BE2C (cell line): Measurements from ENCODE around the gene TNFAIP2.

Experiments
- DNase-seq: peaks from one replicate; pipeline ENCODE4 v3.0.0-alpha.2; 2020
- H3K27me3 ChIP-seq: fragments of 250-450 bp; sonication (Bioruptor Pico); 2 replicates; pipeline ENCODE4 v1.5.1; 2020; ENCODE audit warnings: mild to moderate bottlenecking
- H3K36me3 ChIP-seq: fragments of 250-450 bp; sonication (Bioruptor Pico); 2 replicates; pipeline ENCODE4 v1.5.1; 2020; ENCODE audit warnings: mild to moderate bottlenecking
- H3K4me1 ChIP-seq: fragments of 250-450 bp; sonication (Bioruptor Pico); 2 replicates; pipeline ENCODE4 v1.5.1; 2020
- H3K4me3 ChIP-seq: 2 replicates; pipeline ENCODE4 v1.5.1; 2011; ENCODE audit warnings: low read depth, low read length
- H3K9me3 ChIP-seq: fragments of 250-450 bp; sonication (Bioruptor Pico); 2 replicates; pipeline ENCODE4 v1.5.1; 2020
- CTCF ChIP-seq: IDR thresholded peaks from 2 replicates; pipeline ENCODE4 v1.5.1; 2012; ENCODE audit warnings: mild to moderate bottlenecking, low read depth, low read length

The TNFAIP2 gene

GRCh38 chr14:103081951-103082350, 41.3 kb upstream of the TNFAIP2 start:
- no peak for DNase-seq
- peaks cover 29% of the 10 kb centered on the region for H3K27me3 ChIP-seq
- H3K9me3 ChIP-seq, result no peaks in the 10 kb centered on the region
- no peak for TF ChIP-seq CTCF
- H3K4me1 ChIP-seq, result no peaks in the 10 kb centered on the region
- H3K36me3 ChIP-seq, result no peaks in the 10 kb centered on the region
- H3K4me3 ChIP-seq, result no peak overlapping the region

GRCh38 chr14:103084021-103084919, 39.0 kb upstream of the TNFAIP2 start, which contains the start of gene LBHD2:
Gene LBHD2, plus strand, starts transcription at chr14:103084210. Its CDS starts 1,803 bp downstream, at chr14:103086013.
- Histone ChIP-seq H3K4me1 (no peaks in the 10 kb centered on the region), H3K27me3 (peaks cover 29% of the 10 kb centered on the region), H3K4me3 (no peak within 1 kb of the TSS), H3K36me3 (no peaks in the 10 kb centered on the region), H3K9me3 (no peaks in the 10 kb centered on the region)
- peak; percentile 21 for DNase-seq
- TF ChIP-seq CTCF, result no peak

DNA sequence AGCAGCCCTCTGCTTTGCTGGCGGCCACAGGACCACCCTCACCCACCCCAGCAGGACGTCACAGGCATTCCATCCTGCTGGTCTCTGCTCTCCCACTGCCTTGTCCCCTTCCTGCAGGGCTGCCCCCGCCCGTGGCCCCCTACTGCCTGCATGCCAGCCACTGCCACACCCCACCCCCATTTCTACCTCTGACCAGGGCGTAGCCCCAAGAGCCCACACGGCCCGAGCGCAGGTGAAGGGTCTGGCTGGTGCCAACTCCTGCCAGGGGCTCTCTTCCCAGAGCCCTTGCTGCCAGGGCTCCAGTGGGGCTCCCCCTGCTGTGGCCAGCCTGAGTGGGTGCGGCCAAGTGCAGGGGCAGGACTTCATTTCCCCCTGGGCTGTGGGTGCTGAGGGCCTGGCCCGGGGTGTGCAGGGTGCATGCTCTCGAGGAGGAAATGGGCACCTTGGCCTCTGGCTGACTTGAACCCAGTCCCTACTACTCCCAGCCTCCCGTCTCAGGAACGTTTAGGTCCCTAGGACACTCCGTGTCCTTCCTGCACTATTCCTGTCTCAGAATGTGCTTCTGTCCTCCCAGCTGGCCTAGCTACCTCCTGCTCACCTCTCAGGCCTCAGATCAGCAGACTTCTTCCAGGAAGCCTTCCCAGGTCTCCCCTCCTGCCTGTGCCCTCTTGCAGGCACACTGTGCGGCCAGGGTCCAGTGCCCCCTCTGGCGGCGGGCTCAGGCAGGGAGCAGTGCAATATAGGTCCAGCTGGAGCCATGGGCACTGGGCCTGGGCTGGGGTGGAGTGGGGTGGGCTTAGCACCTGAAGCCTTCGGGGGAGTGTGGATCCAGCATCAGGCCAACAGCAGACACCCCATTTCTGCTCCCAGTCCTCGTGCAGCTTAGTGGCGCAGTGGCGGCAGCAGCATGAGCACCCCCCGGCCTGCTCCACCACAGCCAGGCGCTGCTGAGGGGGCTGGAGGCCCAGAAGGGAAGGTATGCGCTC, 37.9 kb upstream of the TNFAIP2 start:
- no peak overlapping the region for H3K4me3 ChIP-seq
- peaks cover 29% of the 10 kb centered on the region for H3K27me3 ChIP-seq
- H3K9me3 ChIP-seq, result no peaks in the 10 kb centered on the region
- peak; percentile 7 for DNase-seq
- no peaks in the 10 kb centered on the region for H3K36me3 ChIP-seq
- no peaks in the 10 kb centered on the region for H3K4me1 ChIP-seq
- no peak for TF ChIP-seq CTCF

- Histone ChIP-seq H3K9me3 (no peaks in the 10 kb centered on the region), H3K4me3 (no peak overlapping the region), H3K27me3 (peaks cover 20% of the 10 kb centered on the region), H3K4me1 (no peaks in the 10 kb centered on the region), H3K36me3 (no peaks in the 10 kb centered on the region)
- no peak for TF ChIP-seq CTCF
- DNase-seq, result no peak
Observed at GRCh38 chr14:103086771-103087342, 36.4 kb upstream of the TNFAIP2 start.

- no peaks in the 10 kb centered on the region for H3K9me3 ChIP-seq
- no peaks in the 10 kb centered on the region for H3K36me3 ChIP-seq
- H3K4me3 ChIP-seq, result no peak overlapping the region
- H3K4me1 ChIP-seq, result no peaks in the 10 kb centered on the region
- no peak for TF ChIP-seq CTCF
- H3K27me3 ChIP-seq, result peaks cover 18% of the 10 kb centered on the region
- peak; percentile 51 for DNase-seq
Observed at GRCh38 chr14:103087343-103087835, 35.9 kb upstream of the TNFAIP2 start.
